Fibroblast of pulmonary artery (primary cell): Measurements from ENCODE around the gene SMC1B.

ENCODE experiments used
- DNase-seq: peaks from one replicate; pipeline ENCODE4 v3.0.0-alpha.2; 2010; ENCODE audit warnings: low read depth
- H3K4me3 ChIP-seq: replicated peaks from 2 replicates; pipeline ENCODE4 v1.5.1; 2011; ENCODE audit warnings: low read depth, mild to moderate bottlenecking, control low read depth, low read length, moderate library complexity
- TF ChIP-seq, protein P1 (sequence below): IDR thresholded peaks from 2 replicates; pipeline ENCODE4 v1.5.1; 2011; ENCODE audit warnings: mild to moderate bottlenecking, control low read depth, low read length, inconsistent platforms; ENCODE audit errors: missing control alignments

Gene SMC1B

DNA sequence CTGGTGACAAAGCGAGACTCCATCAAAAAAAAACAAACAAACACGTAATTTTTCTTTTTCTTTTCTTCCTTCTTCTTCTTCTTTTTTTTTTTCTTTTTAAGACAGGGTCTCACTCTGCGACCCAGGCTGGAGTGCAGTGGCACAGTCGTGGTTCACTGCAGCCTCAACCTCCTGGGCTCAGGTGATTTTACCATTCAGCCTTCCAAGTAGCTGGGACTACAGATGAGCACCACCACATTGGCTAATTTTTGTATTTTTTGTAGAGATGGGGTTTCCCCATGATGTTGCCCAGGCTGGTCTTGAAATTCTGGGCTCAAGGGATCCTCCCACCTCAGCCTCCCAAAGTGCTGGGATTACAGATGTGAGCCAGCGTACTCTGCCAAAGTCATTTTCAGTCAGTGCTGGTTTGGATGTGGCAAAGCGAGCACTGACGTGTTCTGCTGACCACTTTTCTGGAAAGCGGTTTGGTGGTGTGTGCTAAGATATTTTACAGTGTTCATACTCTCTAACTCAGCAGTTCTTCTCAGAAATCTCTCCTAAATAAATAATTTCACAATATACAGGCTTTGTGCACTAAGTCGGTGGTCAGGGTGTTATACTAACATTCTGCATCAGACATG is 92.9 kb downstream of the SMC1B start:
- DNase-seq, result no peak
- H3K4me3 ChIP-seq, result no peak overlapping the region
- TF ChIP-seq, protein P1, sequence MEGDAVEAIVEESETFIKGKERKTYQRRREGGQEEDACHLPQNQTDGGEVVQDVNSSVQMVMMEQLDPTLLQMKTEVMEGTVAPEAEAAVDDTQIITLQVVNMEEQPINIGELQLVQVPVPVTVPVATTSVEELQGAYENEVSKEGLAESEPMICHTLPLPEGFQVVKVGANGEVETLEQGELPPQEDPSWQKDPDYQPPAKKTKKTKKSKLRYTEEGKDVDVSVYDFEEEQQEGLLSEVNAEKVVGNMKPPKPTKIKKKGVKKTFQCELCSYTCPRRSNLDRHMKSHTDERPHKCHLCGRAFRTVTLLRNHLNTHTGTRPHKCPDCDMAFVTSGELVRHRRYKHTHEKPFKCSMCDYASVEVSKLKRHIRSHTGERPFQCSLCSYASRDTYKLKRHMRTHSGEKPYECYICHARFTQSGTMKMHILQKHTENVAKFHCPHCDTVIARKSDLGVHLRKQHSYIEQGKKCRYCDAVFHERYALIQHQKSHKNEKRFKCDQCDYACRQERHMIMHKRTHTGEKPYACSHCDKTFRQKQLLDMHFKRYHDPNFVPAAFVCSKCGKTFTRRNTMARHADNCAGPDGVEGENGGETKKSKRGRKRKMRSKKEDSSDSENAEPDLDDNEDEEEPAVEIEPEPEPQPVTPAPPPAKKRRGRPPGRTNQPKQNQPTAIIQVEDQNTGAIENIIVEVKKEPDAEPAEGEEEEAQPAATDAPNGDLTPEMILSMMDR, result no peak

DNA sequence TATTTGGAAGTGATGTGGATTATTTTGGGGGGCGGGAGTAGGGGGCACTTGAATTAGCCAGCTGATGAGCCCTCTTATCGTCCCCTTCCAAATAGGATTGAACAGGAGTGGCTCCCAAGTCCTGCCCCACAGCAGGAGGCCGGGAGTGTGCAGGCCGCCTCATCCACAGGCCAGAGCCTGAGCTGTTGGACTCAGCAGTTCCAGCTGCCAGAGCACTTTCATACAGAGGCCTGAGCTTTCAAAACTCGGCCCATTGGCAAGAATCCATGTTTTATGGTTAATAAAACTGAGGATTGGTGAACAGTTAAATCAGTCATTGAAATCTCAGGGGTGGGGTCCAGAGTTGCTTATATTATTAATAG is 94.1 kb downstream of the SMC1B start:
- TF ChIP-seq, protein P1, result no peak
- no peak overlapping the region for H3K4me3 ChIP-seq
- DNase-seq, result peak; percentile 72

DNA sequence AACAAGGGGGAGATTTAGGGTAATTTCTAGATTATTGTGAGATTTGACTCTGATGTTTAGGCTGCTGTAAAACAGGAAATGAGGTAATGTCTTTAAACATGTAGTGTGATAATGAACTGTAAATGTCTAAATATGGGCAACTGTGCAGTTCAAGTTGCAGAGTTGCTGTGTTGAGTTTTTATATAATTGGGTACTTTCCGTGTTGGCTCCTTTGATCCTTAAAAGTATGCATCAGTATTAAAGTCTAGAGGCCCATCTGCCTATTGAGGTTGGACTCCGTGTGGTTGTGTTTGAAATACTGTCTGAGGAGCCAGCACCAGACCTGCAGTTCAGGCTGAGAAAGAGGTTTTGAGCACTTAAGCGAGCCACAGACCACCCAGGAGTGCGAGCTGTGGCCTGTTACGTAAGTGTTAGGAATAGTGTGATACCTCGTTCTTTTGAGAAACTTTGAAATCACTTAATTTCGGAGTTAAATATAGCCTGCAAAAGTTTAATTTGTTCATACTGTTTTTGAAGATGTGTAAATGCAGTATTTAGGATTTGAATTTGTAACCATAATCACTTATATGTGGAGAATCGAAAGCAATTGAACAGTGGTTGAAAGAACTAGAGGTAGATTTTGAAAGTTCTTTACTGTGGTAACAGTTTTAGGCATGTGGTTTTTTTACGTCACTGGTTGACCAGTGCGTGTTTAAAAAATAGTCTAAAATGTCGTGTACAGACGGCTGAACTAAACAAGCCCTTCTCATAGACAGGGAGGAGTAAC is 94.7 kb downstream of the SMC1B start:
- H3K4me3 ChIP-seq, result peak overlapping the region; percentile 15
- DNase-seq, result peak; percentile 20
- TF ChIP-seq, protein P1, result no peak

DNA sequence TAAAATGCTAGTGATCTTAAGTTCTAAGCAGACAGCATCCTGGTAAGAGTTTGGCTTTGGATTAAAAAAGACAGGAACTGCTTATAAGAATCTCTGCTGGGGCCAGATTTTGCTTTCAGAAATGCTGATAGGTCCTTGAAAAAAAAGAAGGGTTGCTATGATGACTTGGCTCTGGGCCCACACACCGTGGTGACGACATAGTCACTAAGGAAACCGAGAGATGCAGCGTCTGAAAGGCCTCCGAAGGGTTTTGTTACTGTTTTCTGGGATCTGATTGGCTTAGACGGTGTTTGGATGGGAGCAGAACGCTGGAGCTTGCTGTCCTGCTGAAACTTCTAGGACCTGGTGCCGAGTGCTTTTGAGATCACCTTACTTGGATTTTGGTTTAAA is 95.2 kb downstream of the SMC1B start:
- H3K4me3 ChIP-seq, result peak overlapping the region; percentile 15
- TF ChIP-seq, protein P1, result no peak

DNA sequence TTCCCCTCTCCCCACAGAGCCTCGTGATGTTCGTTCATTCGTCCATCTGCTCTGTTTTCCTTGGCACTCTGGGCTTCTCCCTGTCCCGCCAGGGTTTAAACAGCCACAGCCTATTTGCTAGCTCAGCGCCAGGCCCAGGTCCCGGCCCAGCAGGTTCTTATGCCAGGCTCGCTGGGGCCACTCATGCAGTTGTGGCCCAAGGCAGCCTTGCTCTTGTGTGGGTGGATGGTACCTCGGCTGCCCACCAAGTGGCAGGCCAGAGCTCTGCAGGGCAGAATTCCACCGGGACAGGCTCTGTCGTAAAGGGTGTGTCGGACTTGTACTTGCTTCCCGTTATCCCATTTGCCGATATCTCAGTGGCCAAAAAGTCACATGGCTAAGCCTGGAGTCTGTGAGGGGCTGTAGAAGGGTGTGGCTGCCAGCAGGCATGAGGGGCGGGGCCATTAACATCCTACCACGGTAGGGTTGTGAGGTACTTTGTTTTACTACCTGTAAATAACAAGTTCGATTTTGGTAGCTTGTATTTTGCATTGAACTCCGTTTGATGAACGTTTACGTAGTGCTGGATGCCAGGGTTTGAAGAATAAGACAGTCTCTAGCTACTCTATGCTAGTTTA is 95.7 kb downstream of the SMC1B start:
- DNase-seq, result peak; percentile 53
- H3K4me3 ChIP-seq, result no peak overlapping the region
- TF ChIP-seq, protein P1, result peak; percentile 27

More for the DNA sequence above, 95.2 kb downstream of the SMC1B start:
- DNase-seq, result peak; percentile 98

DNA sequence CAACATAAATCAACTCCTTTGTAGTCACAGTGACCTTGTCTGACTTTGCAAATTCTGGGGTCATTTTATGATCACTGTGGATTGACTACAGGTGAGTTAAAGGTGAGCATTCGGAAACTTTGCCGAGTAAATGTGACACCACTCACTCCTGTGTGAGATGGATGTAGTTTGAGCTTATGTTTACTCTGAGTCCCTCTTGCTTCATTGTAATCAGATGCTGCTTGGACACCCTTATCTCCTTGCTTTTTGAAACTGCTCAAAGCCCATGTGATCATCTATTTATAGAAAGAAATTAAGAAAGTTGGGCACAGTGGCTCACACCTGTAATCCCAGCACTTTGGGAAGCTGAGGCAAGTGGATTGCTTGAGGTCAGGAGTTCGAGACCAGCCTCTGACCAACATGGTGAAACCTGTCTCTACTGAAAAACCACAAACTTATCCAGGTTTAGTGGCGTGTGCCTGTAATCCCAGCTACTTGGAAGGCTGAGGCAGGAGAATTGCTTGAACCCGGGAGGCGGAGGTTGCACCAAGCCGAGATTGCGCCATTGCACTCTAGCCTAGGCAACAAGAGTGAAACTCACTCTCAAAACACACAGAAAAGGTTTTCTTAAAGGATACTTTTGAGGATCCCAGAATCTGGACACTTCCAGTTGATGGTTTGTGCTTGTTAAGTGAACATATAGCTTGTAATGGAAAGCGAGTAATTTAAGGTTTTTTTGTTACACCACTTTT is 96.4 kb downstream of the SMC1B start:
- no peak for DNase-seq
- H3K4me3 ChIP-seq, result no peak overlapping the region
- TF ChIP-seq, protein P1, result no peak
